Ovary (tissue), 9 donors: ENCODE measurements around the gene CAMK2D. TPM values are rescaled to one million over a fixed set of nuclear protein-coding genes. Genes with fewer than 3 reads are reported as not detected.
"Not testable (repeated sequence)": the region's sequence is repeated elsewhere in the genome, so short reads cannot be mapped to it uniquely, and the experiment has no call there.

Source experiments
- DNase-seq, 5 donors: peaks; one replicate each; pipeline ENCODE4 v3.0.0-alpha.2; 2019 to 2020
- H3K27ac ChIP-seq, 2 donors: fragments of 200-600 bp; one replicate each; pipeline versions ENCODE4 v1.5.1 to v1.8.0; 2019 to 2022
- H3K27me3 ChIP-seq: fragments of 200-600 bp; one replicate; pipeline ENCODE4 v1.8.0; 2022
- H3K36me3 ChIP-seq: fragments of 200-600 bp; sonication (generic); one replicate; pipeline ENCODE4 v1.5.1; 2019
- H3K4me1 ChIP-seq: one replicate; pipeline ENCODE4 v1.8.1; 2013; ENCODE audit warnings: mild to moderate bottlenecking, moderate library complexity; ENCODE audit not compliant: insufficient read depth
- H3K4me3 ChIP-seq: fragments of 200-600 bp; sonication (generic); one replicate; pipeline ENCODE4 v1.5.1; 2017
- H3K9me3 ChIP-seq, 2 donors: fragments of 200-600 bp in 1 of 2; sonication (generic) in 1 of 2; one replicate each; pipeline versions ENCODE4 v1.5.1 to v1.8.1; 2013 to 2019; ENCODE audit warnings: mild to moderate bottlenecking in 1 of 2, moderate library complexity in 1 of 2
- CTCF ChIP-seq, 3 donors: fragments of 450-650 bp in 2 of 3; fragments of 200-600 bp in 1 of 3; IDR thresholded peaks; one replicate each; pipeline versions ENCODE4 v1.5.1 to v1.8.0; 2016 to 2022; ENCODE audit warnings: antibody characterized with exemption in 3 of 3, mild to moderate bottlenecking in 1 of 3
- EP300 ChIP-seq: sonication (generic); formaldehyde crosslinking; IDR thresholded peaks from one replicate; pipeline ENCODE4 v1.6.1; 2017; ENCODE audit warnings: antibody characterized with exemption
- POLR2A ChIP-seq: fragments of 450-650 bp; IDR thresholded peaks from one replicate; pipeline ENCODE4 v1.6.1; 2017; ENCODE audit warnings: antibody characterized with exemption, mild to moderate bottlenecking, moderate library complexity
- WGBS, 3 donors: extraction: QIAGEN DNeasy Blood & Tissue Kit in 1 of 3; methylation state at CpG; one replicate each; pipeline versions ENCODE4 v1.1.5 to v1.1.7; 2013 to 2017; 5-methylcytosine and 5-hydroxymethylcytosine counted together
- intact Hi-C, 4 donors: fragments of 100-400 bp; cut with DNase I; formaldehyde crosslinking; loops; one replicate each; pipeline versions ENCODE4 v1.11.0 to v1.15.1; 2022 to 2023
- polyA plus RNA-seq, 2 donors: library from polyadenylated mRNA; stranded (reverse); fragments of 200-250 nt in 1 of 2; fragments of 350-450 nt in 1 of 2; fragmentation: Illumina TruSeq in 1 of 2; extraction: RNeasy Lipid Tissue Mini Kit (QIAGEN cat#74804) in 1 of 2; gene quantifications; one replicate each; pipeline ENCODE4 v1.2.3, GENCODE V29; 2013 to 2014
- total RNA-seq, 7 donors: library from RNA; depleted of rRNA in 2 of 7; stranded (reverse); fragments of >200 nt in 2 of 7; fragmentation: NEBNext Ultra II Directional in 3 of 7; extraction: Animal tissue kit (Norgen Biotek cat#: 25700) in 3 of 7; gene quantifications; one replicate each; pipeline versions ENCODE4 v1.1.0 to v1.2.4, GENCODE V29; 2016 to 2023
- donor health status: DM: no; HTN: no; CAD: no; lungs with moderate emphysema.
- donor health status: DM: no; HTN: no; CAD: no.
- donor health status: Bipolar disorder and iron deficiency.
- donor health status: DM: yes; HTN: yes; CAD: no.
- donor health status: DM: no; HTN: no; CAD: no.
- donor health status: DM: yes; HTN: yes; CAD: no.

The CAMK2D gene
- total and polyA plus RNA-seq, 9 donors, result 14.2 to 36.9 (median 32.2) TPM

- H3K27ac ChIP-seq, result no peak overlapping the region
- H3K4me3 ChIP-seq, result no peak overlapping the region
- no peaks in the 10 kb centered on the region for H3K4me1 ChIP-seq
- no peak for TF ChIP-seq EP300
- no peak for TF ChIP-seq CTCF (IDR thresholded peaks at IDR 0.05)
- no peak for TF ChIP-seq POLR2A
- H3K36me3 ChIP-seq, result no peaks in the 10 kb centered on the region
- DNase-seq, result no peak
- intact Hi-C loops, result no loop called here
- H3K27me3 ChIP-seq, result no peaks in the 10 kb centered on the region
- H3K9me3 ChIP-seq, result peaks cover 0 to 3% of the 10 kb centered on the region in 2 donors
These were observed 40.3 kb upstream of the CAMK2D start for GRCh38 chr4:113801882-113802281.

- H3K27me3 ChIP-seq, result not testable (repeated sequence)
These were observed 34.8 kb upstream of the CAMK2D start for GRCh38 chr4:113796381-113796780.

GRCh38 chr4:113790478-113790877 lies 28.9 kb upstream of the CAMK2D start:
- intact Hi-C loops, result no loop called here
- Histone ChIP-seq H3K36me3 (no peaks in the 10 kb centered on the region), H3K4me1 (no peaks in the 10 kb centered on the region), H3K4me3 (no peak overlapping the region), H3K27ac (no peak overlapping the region), H3K27me3 (no peaks in the 10 kb centered on the region), H3K9me3 (no peaks in the 10 kb centered on the region)
- TF ChIP-seq CTCF (IDR thresholded peaks at IDR 0.05) (no peak), POLR2A (no peak), EP300 (no peak)
- no peak for DNase-seq
- 79 to 87% (median 79%) methylated on average over 1 of the region's 1 CpG for WGBS, 3 donors

More at GRCh38 chr4:113796381-113796780, 34.8 kb upstream of the CAMK2D start:
- DNase-seq, H3K36me3 ChIP-seq, H3K4me1 ChIP-seq, intact Hi-C loops, H3K4me3 ChIP-seq, H3K9me3 ChIP-seq, H3K27ac ChIP-seq: not testable (repeated sequence)
- WGBS, 3 donors, result 94 to 95% (median 95%) methylated on average over 23 to 24 of the region's 24 CpGs

GRCh38 chr4:113788888-113789287 lies 27.4 kb upstream of the CAMK2D start:
- intact Hi-C loops, result no loop called here
- no peak overlapping the region for H3K27ac ChIP-seq
- no peak for DNase-seq
- H3K4me1 ChIP-seq, result no peaks in the 10 kb centered on the region
- no peak overlapping the region for H3K4me3 ChIP-seq
- H3K27me3 ChIP-seq, result no peaks in the 10 kb centered on the region
- no peaks in the 10 kb centered on the region for H3K9me3 ChIP-seq
- TF ChIP-seq CTCF (IDR thresholded peaks at IDR 0.05), result no peak
- no peak for TF ChIP-seq EP300
- TF ChIP-seq POLR2A, result no peak
- H3K36me3 ChIP-seq, result no peaks in the 10 kb centered on the region

- 83 to 88% (median 87%) methylated on average over 2 of the region's 2 CpGs for WGBS, 3 donors
- Histone ChIP-seq H3K36me3 (no peaks in the 10 kb centered on the region), H3K9me3 (no peaks in the 10 kb centered on the region), H3K27me3 (no peaks in the 10 kb centered on the region), H3K27ac (no peak overlapping the region), H3K4me1 (no peaks in the 10 kb centered on the region), H3K4me3 (no peak overlapping the region)
- TF ChIP-seq POLR2A (no peak), CTCF (IDR thresholded peaks at IDR 0.05) (no peak), EP300 (no peak)
- intact Hi-C loops, result no loop called here
- no peak for DNase-seq
These were observed 24.2 kb upstream of the CAMK2D start for GRCh38 chr4:113785781-113786180.
